Keratinocyte (primary cell): ENCODE results near the gene FDX1.

Experiments
- EZH2 ChIP-seq: IDR thresholded peaks from one replicate; pipeline ENCODE4 v1.6.1; 2012; ENCODE audit warnings: inconsistent platforms, mild to moderate bottlenecking, low read length, moderate library complexity
- TF ChIP-seq, protein P1 (sequence below), 3 experiments: IDR thresholded peaks in 1 of 3; conservative IDR thresholded peaks in 1 of 3; optimal IDR thresholded peaks in 1 of 3; 2 replicates in 2 of 3; 3 replicates in 1 of 3; pipeline versions ENCODE3 to v1.5.1; 2011; ENCODE audit warnings: low read length in 3 of 3, mild to moderate bottlenecking in 3 of 3, moderate library complexity in 2 of 3, control low read depth in 1 of 3, inconsistent platforms in 1 of 3; ENCODE audit not compliant: insufficient read depth in 2 of 3; ENCODE audit errors: extremely low read depth in 1 of 3

DNA sequence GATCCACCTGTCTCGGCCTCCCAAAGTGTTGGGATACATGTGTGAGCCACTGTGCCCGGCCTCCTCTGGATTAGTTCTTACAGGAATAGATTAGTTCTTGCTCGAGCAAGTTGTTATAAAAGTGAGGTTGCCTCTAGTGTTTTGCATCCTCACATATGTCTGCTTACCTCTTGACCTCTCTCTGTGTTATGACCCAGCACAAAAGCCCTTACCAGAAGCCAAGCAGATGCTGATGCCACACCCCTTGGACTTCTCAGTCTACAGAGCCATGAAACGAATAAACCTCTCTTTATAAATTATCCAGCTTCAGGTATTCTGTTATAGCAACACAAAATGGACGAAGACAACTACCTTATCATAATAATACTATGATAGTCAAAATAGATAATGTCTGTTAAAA, 22.4 kb upstream of the FDX1 start:
- TF ChIP-seq, protein P1, sequence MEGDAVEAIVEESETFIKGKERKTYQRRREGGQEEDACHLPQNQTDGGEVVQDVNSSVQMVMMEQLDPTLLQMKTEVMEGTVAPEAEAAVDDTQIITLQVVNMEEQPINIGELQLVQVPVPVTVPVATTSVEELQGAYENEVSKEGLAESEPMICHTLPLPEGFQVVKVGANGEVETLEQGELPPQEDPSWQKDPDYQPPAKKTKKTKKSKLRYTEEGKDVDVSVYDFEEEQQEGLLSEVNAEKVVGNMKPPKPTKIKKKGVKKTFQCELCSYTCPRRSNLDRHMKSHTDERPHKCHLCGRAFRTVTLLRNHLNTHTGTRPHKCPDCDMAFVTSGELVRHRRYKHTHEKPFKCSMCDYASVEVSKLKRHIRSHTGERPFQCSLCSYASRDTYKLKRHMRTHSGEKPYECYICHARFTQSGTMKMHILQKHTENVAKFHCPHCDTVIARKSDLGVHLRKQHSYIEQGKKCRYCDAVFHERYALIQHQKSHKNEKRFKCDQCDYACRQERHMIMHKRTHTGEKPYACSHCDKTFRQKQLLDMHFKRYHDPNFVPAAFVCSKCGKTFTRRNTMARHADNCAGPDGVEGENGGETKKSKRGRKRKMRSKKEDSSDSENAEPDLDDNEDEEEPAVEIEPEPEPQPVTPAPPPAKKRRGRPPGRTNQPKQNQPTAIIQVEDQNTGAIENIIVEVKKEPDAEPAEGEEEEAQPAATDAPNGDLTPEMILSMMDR (optimal IDR thresholded peaks at IDR 0.05 in 1 of 3, IDR thresholded peaks at IDR 0.05 in 1 of 3, conservative IDR thresholded peaks at IDR 0.05 in 1 of 3; ENCODE audit: extremely low read depth in 1 of 3, insufficient read depth in 2 of 3, low read length in 3 of 3), result no peak
- no peak for TF ChIP-seq EZH2
